Measurements from ENCODE around the gene MAP3K4.
A peak's percentile ranks its signal among the peaks of the same experiment; 100 is the strongest.

The MAP3K4 gene

DNA sequence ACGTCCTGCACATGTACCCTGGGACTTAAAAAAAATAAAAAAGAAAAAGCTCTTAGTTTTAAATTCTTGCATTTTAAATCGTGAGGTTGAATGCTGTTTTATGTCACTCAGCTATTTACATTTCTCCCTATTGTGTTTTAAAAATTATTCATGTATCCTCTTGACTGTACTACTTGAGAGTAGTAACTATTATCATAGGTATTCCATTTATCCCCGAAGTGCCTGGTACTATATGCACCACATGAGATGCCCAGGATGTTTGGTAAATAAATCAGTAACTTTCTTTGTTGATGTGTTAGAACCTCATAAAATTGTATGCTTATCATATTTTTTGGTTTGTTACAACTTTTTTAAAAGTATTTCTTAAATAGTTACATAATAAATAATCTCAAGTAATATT, 18.4 kb downstream of the MAP3K4 start:
- DNase-seq: no peak

- no peak for DNase-seq
Measured at GRCh38 chr6:161010418-161010817, 18.8 kb downstream of the MAP3K4 start.

- DNase-seq: no peak
Measured at GRCh38 chr6:161011492-161012480, 20.2 kb downstream of the MAP3K4 start.

DNA sequence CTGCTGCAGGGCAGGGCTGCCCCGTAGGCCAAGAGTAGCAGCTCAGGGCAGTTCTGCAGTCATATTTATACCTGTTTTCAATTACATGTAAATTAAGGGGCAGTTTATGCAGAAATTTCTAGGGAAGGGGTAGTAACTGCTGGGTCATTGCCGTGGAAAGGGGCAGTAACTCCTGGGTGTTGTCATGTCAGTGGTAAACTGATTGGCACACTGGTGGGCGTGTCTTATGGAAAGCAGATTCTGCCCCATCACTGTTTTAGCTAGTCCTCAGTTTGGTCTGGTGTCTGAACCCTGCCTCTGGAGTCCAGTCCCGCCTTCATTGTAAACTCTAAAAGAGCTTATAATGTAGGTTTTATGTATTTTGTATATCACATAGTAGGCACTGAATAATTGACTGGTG, 22.1 kb downstream of the MAP3K4 start:
- no peak for DNase-seq

- no peak for DNase-seq
Measured at GRCh38 chr6:161017766-161018564, 26.4 kb downstream of the MAP3K4 start.

GRCh38 chr6:161019324-161019839, 27.8 kb downstream of the MAP3K4 start:
- DNase-seq: no peak

GRCh38 chr6:161021543-161021942, 30.0 kb downstream of the MAP3K4 start:
- DNase-seq: no peak

GRCh38 chr6:161021998-161022743, 30.6 kb downstream of the MAP3K4 start:
- no peak for DNase-seq

GRCh38 chr6:161023316-161023715, 31.7 kb downstream of the MAP3K4 start:
- no peak for DNase-seq

DNA sequence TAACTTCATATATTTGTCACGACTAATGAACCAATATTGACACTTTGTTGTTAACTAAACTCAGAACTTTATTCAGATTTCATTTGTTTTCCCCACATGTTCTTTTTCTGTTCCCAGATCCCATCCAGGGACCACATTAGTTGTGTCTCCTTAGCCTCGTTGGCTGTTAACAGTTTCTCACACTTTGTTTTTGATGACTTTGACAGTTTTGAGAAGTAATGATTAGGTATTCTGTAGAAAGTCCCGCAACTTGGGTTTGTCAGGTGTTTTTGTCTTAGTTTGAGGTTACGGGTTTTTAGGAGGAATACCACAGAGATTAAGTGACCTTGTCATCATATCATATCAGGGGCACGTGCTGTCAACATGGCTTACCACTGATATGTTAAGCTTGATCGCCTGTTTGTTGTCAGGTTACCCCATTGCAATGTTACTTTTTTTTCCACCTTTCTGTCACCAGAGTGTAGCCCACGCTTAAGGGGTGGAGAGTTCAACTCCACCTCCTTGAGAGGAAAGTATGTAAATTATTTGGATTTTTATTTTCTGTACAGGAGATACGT, 32.9 kb downstream of the MAP3K4 start:
- DNase-seq: no peak

GRCh38 chr6:161027385-161027784, 35.8 kb downstream of the MAP3K4 start:
- DNase-seq: no peak

- no peak for DNase-seq
Measured at GRCh38 chr6:161029195-161029809, 37.7 kb downstream of the MAP3K4 start.

DNA sequence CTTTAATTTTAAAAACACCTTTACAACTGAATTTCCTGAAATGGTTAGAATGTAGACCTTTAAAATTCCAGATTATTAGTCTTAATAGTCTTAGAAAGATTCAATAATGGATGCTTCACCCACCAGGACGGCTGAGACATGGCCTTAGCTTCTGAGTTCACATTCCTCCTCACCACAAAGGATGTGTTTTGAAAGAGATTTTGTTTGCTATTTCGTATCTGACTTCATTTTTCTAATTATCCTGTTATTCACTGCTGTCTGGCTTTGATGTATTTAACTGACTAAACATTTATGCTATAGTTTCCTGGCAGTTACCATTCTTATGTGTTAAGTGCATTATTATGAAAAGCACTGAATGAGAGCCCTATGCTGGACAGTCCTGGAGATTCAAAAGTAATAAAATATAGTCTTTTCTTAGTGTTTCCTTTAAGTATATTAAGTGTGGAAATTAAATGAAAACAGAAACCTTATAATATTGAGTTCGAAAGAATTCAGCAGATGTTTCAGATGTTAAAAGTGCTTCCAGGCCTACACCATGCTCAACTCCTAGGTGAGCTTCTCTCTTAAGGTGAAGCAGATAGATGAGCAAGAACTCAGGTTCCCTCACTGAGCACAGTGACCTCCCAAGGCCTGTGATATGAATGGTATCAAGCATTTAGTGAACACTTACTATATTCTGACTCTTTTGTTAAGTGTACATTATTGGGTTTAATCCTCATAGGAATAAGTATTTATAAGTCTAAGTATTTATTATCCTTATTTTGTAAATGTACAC, 40.3 kb downstream of the MAP3K4 start:
- DNase-seq: no peak

DNA sequence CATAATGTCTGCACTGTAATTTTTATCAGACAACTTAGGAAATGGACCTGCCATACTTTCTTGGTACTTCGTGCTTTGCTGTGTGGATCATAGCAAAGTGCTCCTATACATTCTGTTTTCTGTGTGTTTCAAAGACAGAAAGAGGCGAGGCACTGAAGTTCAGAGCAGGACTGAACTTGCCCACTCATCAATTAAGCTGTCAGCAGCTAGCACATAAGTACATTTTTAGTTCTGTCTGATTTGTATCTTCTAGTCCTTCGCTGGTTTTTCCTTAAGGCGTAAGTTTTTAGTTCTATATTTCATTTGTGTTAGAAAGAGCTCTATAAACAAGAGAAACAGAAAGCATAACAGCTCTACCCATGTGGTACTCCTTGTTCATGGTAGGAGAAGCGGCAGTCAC, 42.1 kb downstream of the MAP3K4 start:
- DNase-seq: no peak

DNA sequence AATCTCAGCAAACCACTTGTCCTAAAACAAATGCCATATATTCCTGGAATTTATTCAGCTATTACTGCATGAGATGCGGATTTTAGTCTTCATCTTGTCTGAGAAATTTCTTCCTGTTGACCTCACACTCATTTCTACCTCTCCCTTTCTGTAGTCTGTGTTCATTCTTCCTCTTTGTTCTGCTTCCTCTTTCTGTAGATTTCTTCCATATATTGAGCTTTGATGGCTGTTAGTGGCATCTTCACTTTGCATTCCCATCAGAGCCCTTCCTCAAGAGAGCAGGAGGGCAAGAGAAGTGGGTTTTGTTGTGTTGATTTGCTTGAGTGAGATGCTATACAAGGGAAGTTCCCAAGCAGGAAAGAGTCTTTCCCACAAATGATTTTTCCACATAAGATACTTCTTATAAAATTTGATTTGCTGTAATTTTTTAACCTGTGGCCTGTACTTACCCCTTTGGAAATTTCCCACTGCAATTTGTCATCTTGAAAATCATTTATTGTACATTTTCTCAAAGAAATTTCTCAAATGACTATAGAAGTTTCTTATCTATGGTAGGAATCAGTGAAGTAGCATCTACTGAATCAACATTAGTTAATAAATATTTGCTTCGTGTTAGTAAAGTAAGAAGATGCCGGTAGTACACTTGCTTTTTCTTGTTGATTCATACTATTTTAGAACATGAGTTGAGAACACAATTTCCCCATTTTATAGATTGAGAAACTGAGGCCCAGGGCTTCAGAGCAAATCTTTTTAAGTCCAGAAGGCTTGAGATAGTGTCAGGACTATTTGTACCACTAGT, 43.8 kb downstream of the MAP3K4 start:
- DNase-seq: no peak

DNA sequence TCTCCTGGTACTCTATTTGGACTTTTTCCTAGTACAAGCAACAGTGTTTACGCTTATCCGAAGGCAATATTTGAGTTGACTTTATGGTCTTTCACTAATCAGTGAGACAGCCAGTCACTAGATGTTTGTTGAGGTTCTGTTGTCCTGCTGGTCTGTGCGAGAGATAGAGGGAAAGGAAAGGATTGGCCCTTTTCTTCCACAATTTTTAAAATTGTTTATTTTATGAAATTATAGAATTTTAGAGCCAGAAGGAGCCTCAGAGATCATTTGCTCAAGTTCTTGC, 44.4 kb downstream of the MAP3K4 start:
- no peak for DNase-seq

DNA sequence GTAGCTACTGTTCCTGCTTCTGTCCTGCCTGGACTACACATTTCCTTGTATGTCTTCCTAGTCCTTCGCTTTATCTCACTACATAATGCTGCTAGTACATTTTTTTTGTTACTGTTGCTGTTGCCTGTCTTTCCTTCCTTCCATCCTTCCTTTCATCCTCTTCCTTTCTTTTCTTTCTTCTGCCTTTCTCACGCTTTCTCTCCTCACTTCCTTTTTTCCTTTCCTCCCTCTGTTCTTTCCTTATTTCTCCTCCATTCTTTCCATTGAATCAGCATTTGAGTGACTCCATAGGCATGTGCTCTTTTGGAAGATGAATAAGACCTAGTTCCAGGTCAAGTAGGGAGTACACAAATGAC, 46.3 kb downstream of the MAP3K4 start:
- DNase-seq: no peak

DNA sequence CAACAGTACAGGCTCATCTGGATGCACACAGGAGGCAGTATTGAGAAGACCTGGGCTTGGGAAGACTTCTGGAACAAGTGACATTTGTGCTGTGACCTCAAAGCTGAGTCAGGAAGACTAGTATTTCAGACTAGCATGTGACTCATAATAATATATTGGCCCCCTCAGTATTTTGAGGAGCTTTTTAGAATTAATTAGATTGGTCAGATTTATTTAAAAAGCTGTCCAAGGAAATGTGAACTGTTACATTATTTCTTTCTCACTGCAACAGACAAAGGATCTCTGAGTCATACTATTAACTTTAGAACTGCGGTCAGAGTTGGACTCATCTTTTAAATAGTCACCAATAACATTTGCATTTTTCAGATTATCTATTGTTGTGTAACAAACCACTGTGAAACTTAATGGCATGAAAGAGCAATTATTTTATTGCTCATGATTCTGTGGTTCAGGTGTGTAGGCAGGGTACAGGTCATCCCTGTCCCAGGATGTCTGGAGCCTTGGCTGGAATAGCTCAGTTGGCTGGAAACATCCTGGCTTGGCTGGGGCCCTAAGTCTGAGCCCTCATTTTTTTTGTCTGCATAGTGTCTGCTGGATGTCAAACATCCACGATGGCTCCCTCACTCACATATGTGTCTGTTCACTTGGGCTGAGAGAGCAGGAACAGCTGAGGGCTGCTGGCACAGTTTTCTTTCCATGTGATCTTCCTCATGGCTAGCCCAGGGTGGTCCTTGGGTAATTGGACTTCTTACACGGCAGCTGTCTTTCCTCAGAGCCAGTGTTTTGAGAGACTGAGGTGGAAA, 46.9 kb downstream of the MAP3K4 start:
- peak; percentile 35 for DNase-seq

- DNase-seq: no peak
Measured at GRCh38 chr6:161041274-161041673, 49.7 kb downstream of the MAP3K4 start.

- no peak for DNase-seq
Measured at GRCh38 chr6:161044335-161044734, 52.8 kb downstream of the MAP3K4 start.
